Measurements from ENCODE around the gene YPEL1. TPM values are rescaled to one million over a fixed set of nuclear protein-coding genes. Genes with fewer than 3 reads are reported as not detected.

The YPEL1 gene
- total RNA-seq, 1 experiment from 2014 or later, result 3.6 TPM

DNA sequence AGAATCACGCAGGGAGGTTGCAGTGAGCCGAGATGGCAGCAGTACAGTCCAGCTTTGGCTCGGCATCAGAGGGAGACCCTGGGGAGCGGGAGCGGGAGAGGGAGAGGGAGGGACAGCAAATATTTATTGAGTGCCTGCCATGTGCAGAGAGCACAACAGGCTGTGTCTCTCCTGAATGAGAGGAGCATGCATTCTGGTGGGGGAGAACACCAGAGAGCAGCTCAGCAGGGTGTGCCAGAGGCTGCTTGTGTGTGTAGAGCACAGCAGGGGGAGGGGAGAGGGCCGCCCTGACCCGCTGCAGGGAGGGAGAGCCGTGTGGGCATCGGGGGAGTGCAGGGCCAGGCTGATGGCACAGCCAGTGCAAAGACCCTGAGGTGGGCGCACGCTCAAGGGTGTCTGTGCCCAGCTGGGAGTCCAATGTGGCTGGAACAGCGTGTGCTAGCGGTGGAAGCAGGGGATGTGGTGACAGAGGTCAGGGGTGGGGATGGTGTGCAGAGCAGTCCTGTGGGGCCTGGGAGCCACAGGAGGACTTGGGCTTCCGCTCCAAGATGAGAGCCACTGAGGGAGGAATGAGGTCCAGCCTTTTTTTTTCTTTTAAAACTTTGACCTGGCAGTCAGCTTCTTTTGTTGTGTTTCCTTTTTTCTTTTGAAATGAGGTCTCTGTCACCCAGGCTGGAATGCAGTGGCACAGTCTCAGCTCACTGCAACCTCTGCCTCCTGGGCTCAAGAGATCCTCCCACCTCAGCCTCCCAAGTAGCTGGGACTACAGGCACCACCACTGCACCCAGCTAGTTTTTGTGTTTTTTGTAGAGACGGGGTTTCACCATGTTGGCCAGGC is 57.8 kb downstream of the YPEL1 start:
- Histone ChIP-seq H3K27ac (ENCODE audit: low read depth, low read length, poor library complexity, severe bottlenecking) (no peak overlapping the region), H3K27me3 (replicated peaks; ENCODE audit: insufficient read depth, low read depth, low read length, poor library complexity) (no peaks in the 10 kb centered on the region), H3K36me3 (ENCODE audit: insufficient read depth, low read length, poor library complexity, severe bottlenecking) (peaks cover 7% of the 10 kb centered on the region), H3K9me3 (ENCODE audit: low read depth, low read length, poor library complexity, severe bottlenecking) (no peaks in the 10 kb centered on the region), H3K4me1 (ENCODE audit: insufficient read depth, low read length, poor library complexity, severe bottlenecking) (no peaks in the 10 kb centered on the region), H3K4me3 (ENCODE audit: low read depth, low read length, poor library complexity, severe bottlenecking) (no peak overlapping the region)
- no peak for DNase-seq (ENCODE audit: low spot score)
- TF ChIP-seq EZH2 (IDR thresholded peaks at IDR 0.05; ENCODE audit: borderline replicate concordance, low read depth, low read length, poor library complexity, severe bottlenecking) (no peak), CTCF (conservative IDR thresholded peaks at IDR 0.05; ENCODE audit: low read depth, low read length) (no peak)
- CTCF ChIA-PET, result no interaction called here
- intact Hi-C loops (cut with micrococcal nuclease; ENCODE audit: unreplicated experiment), result no loop called here
- no TSS peak for BruUV-seq (replicated peaks)
- POLR2A ChIA-PET (ENCODE audit: low non-redundant PET), result no interaction called here

DNA sequence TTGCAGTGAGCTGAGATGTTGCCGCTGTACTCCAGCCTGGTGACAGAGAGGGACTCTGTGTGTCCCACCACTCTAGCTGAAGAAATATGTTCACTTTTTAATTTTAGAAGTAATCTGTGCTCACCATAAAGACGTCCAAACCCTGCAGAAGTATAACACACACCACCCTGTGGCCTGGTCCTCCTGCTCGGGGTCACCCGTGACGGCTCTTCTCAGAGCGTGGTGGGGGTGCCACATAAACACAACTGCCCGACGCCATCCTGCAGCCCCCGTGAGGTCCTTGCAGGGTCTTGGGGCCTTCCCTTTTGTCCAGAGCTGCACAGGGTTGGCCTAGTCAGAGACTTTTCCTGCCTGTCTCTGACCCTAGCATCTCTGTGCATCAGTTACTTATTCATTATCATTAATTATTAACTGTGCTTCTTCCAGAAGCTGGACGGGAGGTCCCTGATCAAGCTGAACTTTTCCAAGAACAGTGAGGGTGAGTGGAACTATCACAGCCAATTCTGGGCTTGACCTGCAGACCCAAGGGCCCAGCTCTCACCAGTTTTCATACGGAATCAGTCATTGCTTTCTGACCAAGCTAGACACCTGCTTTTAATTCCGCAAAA is 60.9 kb downstream of the YPEL1 start:
- CTCF ChIA-PET, result no interaction called here
- POLR2A ChIA-PET (ENCODE audit: low non-redundant PET), result no interaction called here
- no peak for DNase-seq (ENCODE audit: low spot score)
- intact Hi-C loops (cut with micrococcal nuclease; ENCODE audit: unreplicated experiment), result no loop called here
- H3K27ac ChIP-seq (ENCODE audit: low read depth, low read length, poor library complexity, severe bottlenecking), result no peak overlapping the region
- TF ChIP-seq EZH2 (IDR thresholded peaks at IDR 0.05; ENCODE audit: borderline replicate concordance, low read depth, low read length, poor library complexity, severe bottlenecking) (no peak), CTCF (conservative IDR thresholded peaks at IDR 0.05; ENCODE audit: low read depth, low read length) (no peak)
- H3K4me1 ChIP-seq (ENCODE audit: insufficient read depth, low read length, poor library complexity, severe bottlenecking), result no peaks in the 10 kb centered on the region
- H3K27me3 ChIP-seq (replicated peaks; ENCODE audit: insufficient read depth, low read depth, low read length, poor library complexity), result no peaks in the 10 kb centered on the region
- no peak overlapping the region for H3K4me3 ChIP-seq (ENCODE audit: low read depth, low read length, poor library complexity, severe bottlenecking)
- H3K36me3 ChIP-seq (ENCODE audit: insufficient read depth, low read length, poor library complexity, severe bottlenecking), result peaks cover 24% of the 10 kb centered on the region
- BruUV-seq (replicated peaks), result no TSS peak
- no peaks in the 10 kb centered on the region for H3K9me3 ChIP-seq (ENCODE audit: low read depth, low read length, poor library complexity, severe bottlenecking)

DNA sequence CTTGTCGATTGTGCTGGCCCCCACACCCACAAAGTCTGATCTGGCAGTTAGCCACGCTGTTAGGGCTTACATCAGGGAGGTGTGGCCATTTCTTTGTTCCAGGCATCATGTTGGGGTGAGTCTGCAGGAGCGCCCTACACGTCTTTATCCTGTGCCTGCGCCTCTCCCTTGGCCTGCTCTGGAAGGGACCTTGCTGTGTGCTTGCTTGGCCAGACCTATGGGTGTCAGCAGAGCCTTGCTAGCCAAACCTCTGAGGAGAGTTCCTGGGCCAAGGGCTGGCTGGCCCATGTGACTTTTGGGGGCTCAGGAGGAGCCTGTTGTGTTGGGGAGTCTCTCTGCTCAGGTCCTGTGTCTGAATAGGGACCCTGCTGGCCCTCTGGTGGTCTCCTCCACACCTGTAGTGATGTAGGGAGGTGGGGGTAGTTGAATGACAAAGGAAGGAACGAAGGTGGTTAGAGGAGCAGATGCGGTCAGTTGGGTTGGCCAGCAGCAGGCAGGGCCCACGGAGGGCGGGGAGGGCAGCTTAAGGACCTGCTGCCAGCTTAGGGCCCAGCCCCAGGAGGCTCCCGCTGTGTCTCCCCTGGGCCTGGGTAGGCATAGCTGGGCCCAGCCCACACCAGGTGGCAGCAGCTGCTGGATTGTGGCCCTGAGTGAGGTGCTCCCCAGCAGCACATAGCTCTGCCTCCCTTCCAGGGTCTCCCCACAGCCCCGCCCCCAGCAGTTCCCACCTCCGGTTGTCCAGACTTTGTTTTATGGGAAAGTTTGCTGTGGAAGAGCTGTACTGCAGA is 61.9 kb downstream of the YPEL1 start:
- H3K4me1 ChIP-seq (ENCODE audit: insufficient read depth, low read length, poor library complexity, severe bottlenecking), result no peaks in the 10 kb centered on the region
- intact Hi-C loops (cut with micrococcal nuclease; ENCODE audit: unreplicated experiment), result no loop called here
- TF ChIP-seq EZH2 (IDR thresholded peaks at IDR 0.05; ENCODE audit: borderline replicate concordance, low read depth, low read length, poor library complexity, severe bottlenecking), result no peak
- DNase-seq (ENCODE audit: low spot score), result no peak
- no peaks in the 10 kb centered on the region for H3K27me3 ChIP-seq (replicated peaks; ENCODE audit: insufficient read depth, low read depth, low read length, poor library complexity)
- CTCF ChIA-PET, result no interaction called here
- POLR2A ChIA-PET (ENCODE audit: low non-redundant PET), result no interaction called here
- no peaks in the 10 kb centered on the region for H3K9me3 ChIP-seq (ENCODE audit: low read depth, low read length, poor library complexity, severe bottlenecking)
- peaks cover 24% of the 10 kb centered on the region for H3K36me3 ChIP-seq (ENCODE audit: insufficient read depth, low read length, poor library complexity, severe bottlenecking)
- no peak overlapping the region for H3K27ac ChIP-seq (ENCODE audit: low read depth, low read length, poor library complexity, severe bottlenecking)
- H3K4me3 ChIP-seq (ENCODE audit: low read depth, low read length, poor library complexity, severe bottlenecking), result no peak overlapping the region
- no TSS peak for BruUV-seq (replicated peaks)

All from A673 (cell line).